CD14-positive monocyte (primary cell): Measurements from ENCODE around the gene ADGRL3. TPM values are rescaled to one million over a fixed set of nuclear protein-coding genes. Genes with fewer than 3 reads are reported as not detected.

Source experiments
- DNase-seq, 3 donors: peaks; one replicate each; pipeline ENCODE4 v3.0.0-alpha.2; 2011 to 2022
- H2AFZ ChIP-seq: 2 replicates; pipeline ENCODE4 v1.6.0; 2012; ENCODE audit warnings: mild to moderate bottlenecking, low read depth, low read length, inconsistent platforms; ENCODE audit not compliant: insufficient read depth, poor library complexity, severe bottlenecking
- H3K27ac ChIP-seq, 2 donors: 1 replicate in 1 of 2; 2 replicates in 1 of 2; pipeline ENCODE4 v1.5.1; 2012 to 2013; ENCODE audit warnings: low read length in 2 of 2, control low read depth in 1 of 2, inconsistent platforms in 1 of 2, low read depth in 1 of 2, mild to moderate bottlenecking in 1 of 2
- H3K27me3 ChIP-seq, 2 donors: one replicate each; pipeline versions ENCODE4 v1.6.0 to v1.6.1; 2011 to 2013; ENCODE audit warnings: low read length in 2 of 2; ENCODE audit not compliant: control insufficient read depth in 2 of 2, insufficient read depth in 2 of 2
- H3K36me3 ChIP-seq, 2 donors: replicated peaks in 1 of 2; 1 replicate in 1 of 2; 2 replicates in 1 of 2; pipeline versions ENCODE4 v1.5.1 to v1.6.1; 2012 to 2013; ENCODE audit warnings: low read length in 2 of 2, control low read depth in 1 of 2, inconsistent platforms in 1 of 2, mild to moderate bottlenecking in 1 of 2; ENCODE audit not compliant: insufficient read depth in 2 of 2, control insufficient read depth in 1 of 2
- H3K4me1 ChIP-seq, 2 donors: 1 replicate in 1 of 2; 2 replicates in 1 of 2; pipeline versions ENCODE4 v1.5.1 to v1.6.1; 2012 to 2013; ENCODE audit warnings: low read length in 2 of 2, control low read depth in 1 of 2, inconsistent platforms in 1 of 2, mild to moderate bottlenecking in 1 of 2, moderate library complexity in 1 of 2; ENCODE audit not compliant: insufficient read depth in 2 of 2, control insufficient read depth in 1 of 2
- H3K4me2 ChIP-seq: replicated peaks from 2 replicates; pipeline ENCODE3; 2012; ENCODE audit warnings: low read length, moderate library complexity, mild to moderate bottlenecking; ENCODE audit not compliant: poor library complexity, severe bottlenecking; ENCODE audit errors: extremely low read depth
- H3K4me3 ChIP-seq, 3 experiments: fragments of 200-600 bp in 1 of 3; sonication (generic) in 1 of 3; replicated peaks in 1 of 3; 1 replicate in 2 of 3; 2 replicates in 1 of 3; pipeline ENCODE4 v1.5.1; 2011 to 2013; ENCODE audit warnings: low read length in 3 of 3, mild to moderate bottlenecking in 3 of 3, control low read depth in 2 of 3, low read depth in 2 of 3, inconsistent platforms in 1 of 3, moderate library complexity in 1 of 3
- H3K79me2 ChIP-seq: 2 replicates; pipeline ENCODE4 v1.6.0; 2012; ENCODE audit warnings: mild to moderate bottlenecking, control low read depth, inconsistent platforms, low read length, moderate library complexity; ENCODE audit not compliant: insufficient read depth
- H3K9ac ChIP-seq: 2 replicates; pipeline ENCODE4 v1.6.0; 2017; ENCODE audit warnings: low read length, mild to moderate bottlenecking; ENCODE audit not compliant: insufficient read depth, poor library complexity, severe bottlenecking
- H3K9me3 ChIP-seq, 2 donors: replicated peaks in 1 of 2; 1 replicate in 1 of 2; 2 replicates in 1 of 2; pipeline versions ENCODE4 v1.5.1 to v1.6.1; 2012 to 2013; ENCODE audit warnings: low read length in 2 of 2, control low read depth in 1 of 2; ENCODE audit not compliant: control insufficient read depth in 1 of 2, insufficient read depth in 1 of 2
- H4K20me1 ChIP-seq: 2 replicates; pipeline ENCODE4 v1.6.0; 2012; ENCODE audit warnings: mild to moderate bottlenecking, low read length, control low read depth, moderate library complexity; ENCODE audit not compliant: insufficient read depth
- H3K27ac Mint-ChIP-seq, 7 donors: one replicate each; pipeline ENCODE4 v1.8.0; 2020; ENCODE audit warnings: mild to moderate bottlenecking in 7 of 7, mixed read lengths in 7 of 7, moderate library complexity in 6 of 7, inconsistent platforms in 2 of 7
- H3K27me3 Mint-ChIP-seq, 3 donors: one replicate each; pipeline ENCODE4 v1.8.0; 2021 to 2022; ENCODE audit warnings: low read depth in 3 of 3, mild to moderate bottlenecking in 3 of 3, mixed read lengths in 3 of 3, moderate library complexity in 3 of 3, inconsistent platforms in 1 of 3
- H3K36me3 Mint-ChIP-seq, 2 donors: one replicate each; pipeline ENCODE4 v1.8.0; 2020; ENCODE audit warnings: mixed read lengths in 2 of 2, inconsistent platforms in 1 of 2, mild to moderate bottlenecking in 1 of 2
- H3K4me1 Mint-ChIP-seq: one replicate; pipeline ENCODE4 v1.8.0; 2020; ENCODE audit warnings: mild to moderate bottlenecking, mixed read lengths
- H3K4me3 Mint-ChIP-seq, 2 donors: one replicate each; pipeline ENCODE4 v1.8.0; 2020; ENCODE audit warnings: mild to moderate bottlenecking in 2 of 2, mixed read lengths in 2 of 2, moderate library complexity in 1 of 2
- H3K9me3 Mint-ChIP-seq, 7 donors: one replicate each; pipeline ENCODE4 v1.8.0; 2020 to 2022; ENCODE audit warnings: mixed read lengths in 7 of 7, mild to moderate bottlenecking in 6 of 7, moderate library complexity in 6 of 7, inconsistent platforms in 2 of 7
- CTCF ChIP-seq: fragments of 200-600 bp; IDR thresholded peaks from one replicate; pipeline ENCODE4 v1.8.0; 2022; ENCODE audit warnings: antibody characterized with exemption, mild to moderate bottlenecking
- WGBS: methylation state at CpG from one replicate; pipeline ENCODE4 v1.1.5; 2013; ENCODE audit warnings: missing lambda C conversion rate; ENCODE audit not compliant: insufficient coverage; 5-methylcytosine and 5-hydroxymethylcytosine counted together
- intact Hi-C, 2 donors: fragments of 100-400 bp; cut with micrococcal nuclease; formaldehyde crosslinking; loops; one replicate each; pipeline versions ENCODE4 v1.15.0 to v1.15.1; 2023
- polyA plus RNA-seq, 3 donors: library from polyadenylated mRNA; depleted of rRNA in 1 of 3; unstranded in 2 of 3; stranded (reverse) in 1 of 3; fragments of 300-500 nt in 2 of 3; fragments of >200 nt in 1 of 3; fragmentation: Illumina TruSeq in 2 of 3; gene quantifications; 1 replicate in 2 of 3; 2 replicates in 1 of 3; pipeline ENCODE4 v1.2.3, GENCODE V29; 2012 to 2021

ADGRL3 gene
- polyA plus RNA-seq, 3 donors = not detected

DNA sequence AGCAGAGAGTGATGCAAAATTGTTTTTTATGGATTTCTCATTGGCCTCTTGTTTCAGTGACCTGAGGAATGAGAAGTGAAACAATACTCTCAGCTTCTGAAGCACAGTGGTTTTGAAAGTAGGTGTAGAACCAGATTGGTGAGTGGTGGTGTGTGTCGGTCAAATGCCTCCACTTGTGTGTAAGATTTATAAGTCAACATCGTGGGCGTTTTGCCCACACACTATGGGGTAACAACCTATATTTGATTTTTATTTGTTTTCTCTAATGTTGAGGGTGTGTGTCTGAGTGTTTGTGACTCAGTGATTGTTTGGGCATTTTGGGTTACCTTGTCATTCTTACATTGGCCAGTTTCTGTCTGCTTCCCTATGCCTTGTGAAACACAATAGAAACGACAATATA lies 23.3 kb downstream of the ADGRL3 start:
- no peak for TF ChIP-seq CTCF
- Histone ChIP-seq H3K4me3 (no peak overlapping the region), H3K4me1 (no peaks in the 10 kb centered on the region), H3K27me3 (no peaks in the 10 kb centered on the region), H3K9ac (no peak overlapping the region), H3K36me3 (no peaks in the 10 kb centered on the region), H3K9me3 (no peaks in the 10 kb centered on the region), H2AFZ (no peak overlapping the region), H3K4me2 (no peak overlapping the region), H3K79me2 (no peaks in the 10 kb centered on the region), H4K20me1 (no peaks in the 10 kb centered on the region), H3K27ac (no peak overlapping the region)
- H3K27me3 Mint-ChIP-seq = peaks cover 5 to 7% (median 7%) of the 10 kb centered on the region in 3 donors
- intact Hi-C loops = no loop called here
- no peaks in the 10 kb centered on the region for H3K36me3 Mint-ChIP-seq
- no CpG with 5 or more reads among the region's 4 CpGs for WGBS
- peaks cover 0 to 3% (median 2%) of the 10 kb centered on the region in 7 donors for H3K9me3 Mint-ChIP-seq
- no peaks in the 10 kb centered on the region for H3K4me1 Mint-ChIP-seq
- no peak overlapping the region for H3K4me3 Mint-ChIP-seq
- no peak overlapping the region for H3K27ac Mint-ChIP-seq
- no peak for DNase-seq

GRCh38 chr4:61224573-61224972 lies 24.4 kb downstream of the ADGRL3 start:
- Histone ChIP-seq H2AFZ (no peak overlapping the region), H3K4me1 (no peaks in the 10 kb centered on the region), H3K79me2 (no peaks in the 10 kb centered on the region), H3K4me2 (no peak overlapping the region), H3K36me3 (no peaks in the 10 kb centered on the region), H3K4me3 (no peak overlapping the region), H3K9ac (no peak overlapping the region), H3K27ac (no peak overlapping the region), H4K20me1 (no peaks in the 10 kb centered on the region), H3K9me3 (no peaks in the 10 kb centered on the region), H3K27me3 (no peaks in the 10 kb centered on the region)
- Mint-ChIP-seq H3K27ac (no peak overlapping the region), H3K27me3 (peaks cover 5 to 7% (median 6%) of the 10 kb centered on the region in 3 donors), H3K36me3 (no peaks in the 10 kb centered on the region), H3K4me1 (no peaks in the 10 kb centered on the region), H3K4me3 (no peak overlapping the region), H3K9me3 (peaks cover 0 to 3% (median 2%) of the 10 kb centered on the region in 7 donors)
- WGBS = 88% methylated on average over 5 of the region's 8 CpGs
- intact Hi-C loops = no loop called here
- no peak for TF ChIP-seq CTCF
- no peak for DNase-seq
